HG02885 (cell line): ENCODE results near the gene BSN.
"Not testable (repeated sequence)": the region's sequence is repeated elsewhere in the genome, so short reads cannot be mapped to it uniquely, and the experiment has no call there.

Experiments
- ATAC-seq: cut with Tn5 transposase; IDR thresholded peaks from one replicate; pipeline ENCODE4 v1.9.1; 2021; ENCODE audit warnings: mild to moderate bottlenecking; ENCODE audit not compliant: unreplicated experiment, poor library complexity

BSN gene

DNA sequence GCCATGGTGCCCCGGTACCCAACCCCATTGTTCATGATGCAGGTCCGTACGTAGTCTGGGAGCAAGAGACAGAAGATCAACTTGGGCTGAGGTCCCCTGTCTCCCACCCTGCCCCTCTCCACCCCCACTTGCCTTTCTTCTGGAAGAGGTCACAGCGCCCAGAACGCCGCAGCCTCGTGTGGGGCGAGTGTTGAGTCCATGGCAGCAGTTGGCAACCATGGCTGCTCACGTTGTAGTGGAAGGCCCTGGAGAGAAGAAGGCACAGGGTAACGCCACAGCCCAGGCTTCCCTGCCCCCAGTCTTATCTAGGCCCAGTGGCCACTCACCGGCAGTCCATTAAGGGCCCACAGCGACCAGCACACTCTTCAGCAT lies 133.1 kb downstream of the BSN start:
- not testable (repeated sequence) for ATAC-seq

DNA sequence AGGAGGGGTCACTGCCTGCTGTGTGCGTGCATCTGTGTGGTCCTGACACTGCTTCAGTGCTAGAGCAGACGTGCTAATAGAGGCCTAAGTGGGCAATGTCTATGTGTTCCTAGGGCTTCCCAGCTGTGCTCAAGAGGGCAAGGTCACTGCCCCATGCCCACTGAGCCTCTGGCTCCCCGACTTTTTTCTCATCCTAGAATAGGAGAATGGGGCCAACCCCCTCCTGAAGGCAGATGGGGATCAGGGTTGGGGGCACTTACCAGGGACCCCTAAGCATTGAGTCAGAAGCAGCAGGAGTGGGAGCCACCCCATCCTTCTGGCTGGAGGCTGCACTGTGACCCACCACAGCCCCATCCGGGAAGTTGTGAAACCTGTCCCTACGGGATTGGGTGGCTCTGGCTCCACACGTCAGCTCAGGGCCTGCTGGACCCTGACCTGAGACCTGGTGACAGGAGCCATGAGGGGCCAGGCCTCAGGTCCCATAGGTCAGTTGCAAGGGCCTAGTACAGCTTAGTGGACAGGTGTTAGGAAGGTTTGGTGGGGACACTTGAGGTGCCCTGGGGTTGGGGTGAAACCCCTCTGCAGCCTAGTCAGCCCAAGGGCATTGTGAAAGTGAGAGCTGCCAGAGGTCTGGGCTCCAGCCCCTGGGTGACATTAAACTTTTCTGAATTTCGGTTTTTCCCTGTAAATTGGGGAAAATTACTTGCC lies 134.2 kb downstream of the BSN start:
- ATAC-seq: peak; percentile 2

DNA sequence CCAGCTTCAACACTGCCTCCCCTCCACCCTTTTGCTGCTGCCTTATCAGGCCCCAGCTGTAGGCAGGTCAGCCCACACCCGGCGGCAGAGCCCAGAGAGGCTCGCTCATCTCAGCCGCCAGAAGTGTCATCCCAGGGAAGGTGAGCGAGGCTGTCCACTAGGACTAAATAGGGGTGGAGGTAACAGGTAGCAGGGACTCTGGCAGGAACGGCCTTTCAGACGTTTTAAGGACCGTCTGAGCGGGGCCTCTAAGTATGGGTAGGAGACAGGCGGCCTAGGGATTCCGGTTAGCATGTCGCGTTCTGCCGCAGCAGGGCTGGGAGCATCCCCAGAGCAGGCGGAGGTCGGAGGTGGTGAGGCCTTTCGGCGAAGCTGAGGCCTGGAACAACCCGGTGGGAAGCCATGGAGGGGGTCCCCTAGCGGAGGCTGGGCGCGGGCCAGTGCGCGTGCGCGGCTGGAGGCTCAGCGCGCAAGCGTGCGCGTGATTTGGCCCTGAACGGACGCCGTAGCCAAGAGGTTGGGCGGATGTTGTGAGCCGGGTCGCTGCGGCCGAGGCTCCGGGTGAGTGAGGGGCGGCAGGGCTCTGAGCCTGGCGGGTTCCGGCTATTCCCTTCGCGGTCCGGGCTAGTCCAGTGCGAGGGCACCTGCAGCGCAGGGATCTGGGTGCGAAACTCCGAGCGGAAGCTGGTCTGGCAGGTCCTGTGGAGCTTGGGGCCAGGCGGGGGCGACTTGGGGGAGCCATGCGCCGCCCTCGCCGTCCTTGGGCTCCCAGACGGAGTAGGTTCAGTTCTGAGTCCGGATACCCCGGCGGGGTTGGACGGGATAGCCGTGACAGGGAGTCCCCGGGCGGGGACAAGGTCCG lies 135.0 kb downstream of the BSN start, which contains the start of the genes MST1 and RNF123:
TSS of gene MST1 (minus strand) at position 429 of the 862 bp plus-strand sequence. CDS start 783 bp downstream, outside the sequence.
TSS of gene RNF123 (plus strand) at position 512 of the 862 bp plus-strand sequence. CDS start 1,609 bp downstream, outside the sequence.
- peak; percentile 76 for ATAC-seq

DNA sequence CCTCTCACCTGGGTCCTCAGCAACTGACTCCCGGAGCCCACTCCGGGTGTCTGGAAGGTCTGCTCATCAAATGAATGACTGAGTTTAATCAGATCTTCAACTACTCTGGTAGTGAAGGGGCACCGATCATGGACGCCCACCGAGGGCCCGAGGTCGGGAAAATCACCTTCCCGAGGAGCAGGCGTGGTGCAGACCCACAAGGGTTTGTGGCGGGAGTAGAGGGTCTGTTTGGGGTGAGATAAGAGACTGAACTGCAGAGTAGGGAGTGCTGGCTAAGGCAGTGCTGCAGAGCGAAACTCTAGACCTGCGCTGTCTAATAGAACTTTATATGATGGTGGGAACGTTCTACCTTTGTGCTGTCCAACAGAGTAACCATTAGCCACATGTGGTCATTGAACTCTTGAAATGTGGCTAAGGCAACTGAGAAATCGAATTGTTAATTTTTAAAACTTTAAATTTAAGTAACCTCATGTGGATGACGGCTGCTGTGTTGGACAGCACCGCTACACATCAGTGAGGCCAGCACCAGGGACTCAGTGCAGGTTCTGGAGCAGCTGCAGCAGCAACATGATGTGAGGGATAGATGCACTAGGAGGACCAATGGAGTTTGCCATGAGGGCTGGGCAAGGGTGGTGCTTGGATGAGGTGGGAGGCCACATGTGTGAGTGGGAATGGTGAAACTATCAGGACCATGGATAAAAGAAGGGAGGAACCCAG lies 135.8 kb downstream of the BSN start:
- ATAC-seq: not testable (repeated sequence)

DNA sequence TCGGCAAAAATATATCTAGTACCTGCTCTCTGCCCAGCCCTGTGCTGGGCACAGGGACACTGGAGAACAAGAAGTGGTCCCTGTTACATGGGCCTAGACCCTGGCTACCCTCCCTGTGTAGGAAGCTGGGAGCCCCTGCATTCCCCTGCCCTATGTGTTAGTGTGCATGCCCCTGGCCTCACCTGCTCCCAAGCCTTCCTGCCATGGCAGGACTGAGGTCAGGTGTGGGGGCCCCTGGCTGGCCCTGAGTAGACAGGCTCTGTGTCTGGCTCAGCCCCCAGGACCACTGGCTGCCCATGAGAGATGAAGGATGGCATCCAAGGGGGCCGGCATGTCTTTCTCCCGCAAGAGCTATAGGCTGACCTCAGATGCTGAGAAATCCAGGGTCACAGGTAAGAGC lies 136.6 kb downstream of the BSN start:
- not testable (repeated sequence) for ATAC-seq

DNA sequence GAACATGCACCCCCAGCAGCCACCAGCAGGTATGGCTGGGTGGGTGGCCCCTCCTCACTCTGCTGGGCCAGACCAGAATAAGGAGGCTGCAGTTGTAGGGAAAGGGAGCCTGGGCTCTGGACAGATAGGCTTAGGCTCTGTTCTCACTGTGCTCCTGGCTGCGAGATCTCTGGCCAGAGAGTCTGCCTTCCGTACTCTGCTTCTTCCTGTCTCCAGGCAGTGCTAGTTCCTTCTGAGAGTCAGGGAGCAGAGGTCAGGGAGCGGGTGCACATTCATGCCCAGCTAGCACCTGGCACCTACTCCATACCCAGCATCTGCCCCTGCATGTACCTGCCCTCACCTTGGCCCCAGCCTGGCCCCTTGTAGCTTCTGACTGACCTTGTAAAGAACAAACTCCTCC lies 137.2 kb downstream of the BSN start:
- ATAC-seq: not testable (repeated sequence)

DNA sequence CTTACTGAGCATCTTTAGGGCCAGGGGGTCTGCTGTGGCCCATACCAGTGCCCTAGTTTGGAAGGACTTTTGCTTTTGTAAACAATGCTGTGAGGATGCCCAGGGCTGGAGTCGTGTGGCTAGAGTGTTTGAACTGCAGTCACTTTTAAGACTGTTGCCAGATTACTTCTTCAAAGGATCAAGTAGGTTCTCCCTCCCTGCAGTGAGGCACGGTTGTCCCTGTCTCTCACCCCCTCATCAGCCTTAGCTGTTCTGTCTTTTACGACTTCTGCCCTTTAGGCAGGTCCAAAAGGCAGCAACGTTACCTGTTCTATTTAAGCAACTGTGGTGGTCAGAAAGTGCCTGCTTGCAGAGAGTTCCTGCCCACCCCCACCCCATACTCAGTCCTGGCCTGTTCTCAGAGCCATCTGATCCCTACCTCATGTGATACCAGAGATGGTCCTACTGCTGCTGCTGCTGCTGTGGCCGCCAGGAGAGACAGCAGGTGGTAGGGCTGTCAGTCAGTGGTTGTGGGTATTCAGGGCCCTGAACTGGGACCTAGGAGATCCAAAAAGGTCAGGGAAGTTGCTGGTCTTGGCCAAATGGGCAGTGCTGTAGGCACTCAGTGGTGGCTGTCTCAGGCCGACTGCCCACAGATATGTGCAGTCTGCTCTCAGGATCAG lies 140.3 kb downstream of the BSN start:
- ATAC-seq: not testable (repeated sequence)

DNA sequence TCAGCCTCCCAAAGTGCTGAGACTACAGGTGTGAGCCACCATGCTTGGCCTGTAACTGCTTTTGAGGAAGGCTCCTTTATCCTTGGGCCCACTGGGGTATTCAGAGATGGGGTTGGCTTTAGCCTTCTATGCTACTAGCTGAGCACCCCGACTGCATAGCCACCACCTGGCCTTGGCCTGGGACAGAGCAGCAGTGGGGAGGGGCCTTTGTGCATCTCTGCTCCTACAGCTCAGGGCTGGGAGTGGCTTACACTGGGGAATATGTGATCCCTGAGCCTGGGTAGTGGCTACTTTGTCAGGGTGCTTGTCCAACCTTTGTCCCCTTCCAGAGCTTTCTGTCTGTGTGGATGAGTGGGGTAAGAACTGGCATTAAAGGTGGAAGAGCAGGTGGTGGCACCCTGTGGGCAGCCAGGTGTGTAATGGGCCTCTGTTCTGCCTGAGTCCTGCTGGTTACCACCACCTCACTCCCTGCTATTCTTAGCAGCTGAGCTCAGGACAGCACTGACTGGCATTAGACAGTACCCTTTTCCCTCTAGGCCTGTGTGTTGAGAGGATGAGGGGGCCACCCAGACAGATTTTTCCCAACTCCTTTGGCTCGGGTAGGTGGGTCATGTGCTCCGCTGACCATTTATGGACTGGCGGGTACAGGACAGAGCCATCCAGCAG lies 141.2 kb downstream of the BSN start:
- not testable (repeated sequence) for ATAC-seq

DNA sequence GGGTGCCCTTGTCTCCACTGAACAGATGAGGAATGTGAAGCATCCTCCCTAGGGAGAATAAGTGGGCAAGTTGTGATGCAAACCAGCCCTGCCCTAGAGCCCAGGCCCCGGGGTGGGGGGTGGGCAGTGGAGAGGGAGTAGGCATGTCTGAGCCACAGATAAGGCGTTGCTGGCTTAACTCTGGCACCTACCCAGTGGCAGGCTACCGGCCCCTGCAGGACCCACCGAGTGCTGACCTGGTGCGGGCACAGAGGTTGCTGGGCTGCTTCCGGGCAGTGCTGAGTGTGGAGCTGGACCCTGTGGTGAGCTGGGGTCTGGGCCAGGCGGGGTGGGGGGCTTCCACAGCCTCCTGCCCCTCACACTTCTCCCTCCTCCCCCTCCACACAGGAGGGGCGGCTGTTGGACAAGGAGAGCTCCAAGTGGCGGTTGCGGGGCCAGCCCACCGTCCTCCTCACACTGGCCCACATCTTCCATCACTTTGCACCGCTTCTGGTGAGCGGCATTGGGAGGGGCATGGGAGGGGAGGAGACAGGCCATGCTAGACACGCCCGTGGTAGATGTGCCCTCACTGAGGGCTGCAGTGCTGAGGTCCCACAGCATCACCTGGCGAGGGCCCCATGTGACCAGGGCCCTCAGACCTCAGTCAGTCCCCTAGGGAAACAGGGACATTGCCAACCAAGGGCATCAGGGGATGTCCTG lies 145.2 kb downstream of the BSN start:
- ATAC-seq: no peak

DNA sequence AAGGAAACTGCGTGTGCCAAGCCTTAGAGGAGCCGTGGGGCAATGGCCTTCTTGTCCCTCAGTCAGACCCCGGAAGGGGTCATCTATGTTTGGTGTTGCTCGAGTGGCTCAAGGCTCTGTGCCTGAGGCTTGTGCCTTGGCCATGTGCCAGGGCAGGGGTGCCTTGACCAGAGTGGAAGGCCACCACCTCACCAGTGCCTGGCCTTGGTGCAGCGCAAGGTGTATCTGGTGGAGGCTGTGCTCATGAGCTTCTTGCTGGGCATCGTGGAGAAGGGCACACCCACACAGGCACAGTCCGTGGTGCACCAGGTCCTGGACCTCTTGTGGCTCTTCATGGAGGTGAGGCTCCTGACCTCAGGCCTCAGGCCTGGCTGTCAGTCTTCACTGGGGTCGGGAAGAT lies 145.7 kb downstream of the BSN start:
- ATAC-seq: no peak

DNA sequence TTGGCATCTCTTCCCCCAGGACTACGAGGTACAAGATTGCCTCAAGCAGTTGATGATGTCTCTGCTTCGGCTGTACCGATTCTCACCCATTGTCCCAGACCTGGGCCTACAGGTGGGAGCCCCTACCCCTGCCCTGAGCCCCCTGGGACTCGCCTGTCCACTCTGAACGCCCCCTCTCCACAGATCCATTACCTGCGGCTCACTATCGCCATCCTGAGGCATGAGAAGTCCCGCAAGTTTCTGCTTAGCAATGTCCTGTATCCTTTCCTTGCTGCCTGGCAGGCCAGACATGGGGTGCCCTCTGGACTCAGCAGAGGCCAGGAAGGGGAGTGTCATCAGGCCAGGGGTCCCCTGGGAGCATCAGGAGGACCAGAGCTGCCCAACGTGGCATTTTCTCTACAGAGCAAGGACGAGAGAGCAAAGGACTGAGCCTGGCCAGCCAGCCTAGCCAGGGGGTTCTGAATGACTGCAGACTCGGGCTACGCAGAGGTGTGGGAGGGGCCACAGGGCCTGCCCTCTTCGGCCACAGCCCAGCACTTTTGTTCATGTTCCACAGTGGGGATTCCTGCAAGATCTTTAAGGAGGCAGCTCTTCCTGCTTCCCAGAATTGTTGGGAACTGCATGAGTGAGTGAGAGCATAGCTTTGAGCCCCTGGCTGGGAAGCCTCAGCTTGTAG lies 146.3 kb downstream of the BSN start:
- ATAC-seq: no peak

DNA sequence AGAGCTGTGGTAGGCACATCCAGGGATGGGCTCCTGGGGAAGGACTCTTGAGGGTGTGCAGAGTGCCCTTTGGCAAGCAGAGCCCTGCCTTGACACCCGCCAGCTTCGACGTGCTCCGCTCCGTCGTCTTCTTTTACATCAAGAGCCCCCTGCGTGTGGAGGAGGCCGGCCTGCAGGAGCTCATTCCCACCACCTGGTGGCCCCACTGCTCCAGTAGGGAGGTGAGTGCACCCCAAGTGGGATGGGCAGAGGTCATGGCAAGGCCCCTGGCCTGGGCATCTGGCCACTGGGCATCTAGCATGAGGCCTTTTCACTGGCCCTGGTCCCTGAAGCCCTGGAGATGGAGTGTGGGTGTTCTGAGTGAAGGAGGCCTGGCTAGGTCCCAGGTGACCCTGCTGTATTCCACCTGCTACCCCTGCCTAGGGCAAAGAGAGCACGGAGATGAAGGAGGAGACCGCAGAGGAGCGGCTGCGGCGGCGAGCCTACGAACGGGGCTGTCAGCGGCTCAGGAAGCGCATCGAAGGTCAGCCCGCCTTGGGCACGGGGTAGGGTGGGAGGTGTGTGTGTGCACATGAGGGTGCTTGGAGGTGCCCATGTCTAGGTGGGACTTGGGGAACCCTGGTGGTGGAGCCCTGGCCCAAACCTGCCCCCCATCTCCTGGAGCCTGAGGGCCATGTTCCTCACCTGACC lies 147.3 kb downstream of the BSN start:
- no peak for ATAC-seq

DNA sequence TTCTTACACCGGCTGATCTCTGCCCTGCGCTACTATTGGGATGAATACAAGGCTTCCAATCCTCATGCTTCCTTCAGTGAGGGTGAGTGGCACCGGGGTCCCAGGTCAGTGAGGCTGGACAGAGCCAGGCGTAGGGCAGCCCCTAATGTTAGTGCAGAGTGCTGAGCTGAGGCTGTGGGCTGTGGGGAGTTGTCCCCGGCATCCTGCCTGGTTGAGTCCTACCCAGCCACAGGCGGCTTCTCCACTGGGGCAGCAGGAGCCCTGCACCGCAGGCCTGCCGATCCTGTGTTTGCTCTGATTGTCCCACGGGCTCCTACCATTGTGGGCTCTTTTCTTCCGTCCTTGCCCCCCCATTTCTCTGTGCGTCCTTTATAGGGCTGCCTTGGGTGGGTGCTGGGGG lies 148.4 kb downstream of the BSN start:
- ATAC-seq: no peak

DNA sequence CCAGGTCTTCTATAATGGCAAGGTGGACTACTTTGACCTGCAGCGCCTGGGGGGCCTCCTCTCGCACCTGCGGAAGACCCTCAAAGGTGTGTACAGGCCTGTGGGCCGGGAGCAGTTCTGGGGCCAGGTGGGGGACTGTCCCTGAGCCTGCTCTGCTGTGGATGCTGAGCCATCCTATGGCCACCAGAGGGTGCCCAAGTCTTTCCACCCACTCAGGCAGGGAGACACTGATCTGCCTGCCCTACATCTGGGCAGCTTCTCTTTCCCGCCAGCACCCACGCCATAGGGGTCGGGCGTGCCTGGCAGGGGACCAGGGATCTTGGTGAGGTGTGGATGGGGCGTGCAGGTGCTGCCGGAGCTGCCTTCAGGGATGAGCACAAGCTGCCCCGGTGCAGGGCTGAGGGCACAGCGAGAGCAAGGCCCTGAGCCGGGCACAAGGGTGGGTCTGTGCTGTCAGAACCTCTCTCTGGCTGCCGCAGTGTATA lies 149.2 kb downstream of the BSN start:
- ATAC-seq: peak; percentile 65

DNA sequence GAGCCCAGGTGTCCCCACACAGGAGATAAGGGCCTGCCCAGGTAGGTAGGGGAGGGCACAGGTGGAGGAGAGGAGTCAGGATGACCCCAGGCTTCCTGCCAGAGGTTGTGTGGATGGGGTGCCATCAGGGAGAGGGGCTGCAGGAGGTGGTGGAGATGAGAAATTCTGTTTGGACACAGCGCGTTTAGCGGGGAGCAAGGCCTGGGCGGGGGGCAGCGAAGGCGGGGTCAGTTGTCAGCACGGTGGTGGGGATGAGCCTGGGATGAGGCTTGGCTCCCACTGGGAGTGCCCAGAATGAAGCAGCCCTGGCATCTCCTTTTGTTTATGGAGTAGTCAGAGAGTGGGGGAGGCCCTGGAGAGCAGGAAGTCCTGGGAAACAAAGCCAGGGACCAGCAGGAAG lies 149.7 kb downstream of the BSN start:
- ATAC-seq: no peak

DNA sequence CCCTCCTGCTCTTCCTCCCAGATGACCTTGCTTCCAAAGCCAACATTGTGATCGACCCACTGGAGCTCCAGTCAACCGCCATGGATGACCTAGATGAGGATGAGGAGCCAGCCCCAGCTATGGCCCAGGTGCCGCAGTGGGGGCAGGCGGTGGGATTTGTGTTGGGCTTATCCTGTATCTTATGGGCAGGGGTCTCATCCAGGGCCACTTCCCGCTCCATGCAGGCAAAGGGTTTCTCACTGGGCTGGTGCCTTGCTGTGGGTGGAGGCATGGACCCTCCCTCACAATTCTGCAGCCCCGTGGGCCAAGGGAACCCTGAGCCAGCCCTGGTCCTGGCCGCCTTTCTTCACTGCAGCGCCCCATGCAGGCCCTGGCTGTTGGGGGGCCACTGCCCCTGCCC lies 150.4 kb downstream of the BSN start:
- no peak for ATAC-seq

DNA sequence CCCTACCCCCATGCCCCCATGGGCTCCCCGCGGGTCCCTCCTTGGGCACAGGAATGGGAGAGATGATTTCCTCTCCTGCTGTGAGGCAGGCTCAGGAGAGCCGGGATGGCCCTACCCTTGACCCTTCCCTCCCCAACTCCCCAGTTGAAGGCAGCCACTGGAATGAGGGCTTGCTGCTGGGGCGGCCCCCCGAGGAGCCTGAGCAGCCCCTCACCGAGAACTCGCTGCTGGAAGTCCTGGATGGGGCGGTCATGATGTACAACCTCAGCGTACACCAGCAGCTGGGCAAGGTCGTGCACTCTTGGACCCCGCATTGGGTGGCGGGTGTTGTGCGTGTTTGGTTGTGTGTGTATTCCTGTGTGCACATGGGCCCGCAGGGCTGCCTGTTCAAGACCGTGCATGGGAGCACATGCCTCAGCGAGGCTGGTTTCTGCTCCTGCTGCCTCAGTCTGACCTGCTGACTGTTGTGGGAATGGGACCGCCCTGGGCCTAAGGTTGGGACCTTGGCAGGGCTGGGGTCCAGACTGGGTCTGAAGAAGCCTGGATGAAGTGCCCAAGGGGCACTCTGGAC lies 151.2 kb downstream of the BSN start:
- ATAC-seq: no peak
